NB4 (cell line): ENCODE measurements around the gene MTHFD1L.
A peak's percentile ranks its signal among the peaks of the same experiment; 100 is the strongest.

Source experiments
- DNase-seq: peaks from one replicate; pipeline ENCODE4 v3.0.0; 2010; ENCODE audit warnings: low read depth
- H3K4me3 ChIP-seq: one replicate; pipeline ENCODE4 v1.5.1; 2011; ENCODE audit warnings: mild to moderate bottlenecking, low read depth, low read length, moderate library complexity
- MYC ChIP-seq: IDR thresholded peaks from 2 replicates; pipeline ENCODE4 v1.6.1; 2011; ENCODE audit warnings: low read depth, low read length
- POLR2A ChIP-seq: IDR thresholded peaks from 2 replicates; pipeline ENCODE4 v1.6.1; 2011; ENCODE audit warnings: mild to moderate bottlenecking; ENCODE audit not compliant: insufficient read length; ENCODE audit errors: extremely low read depth
- TF ChIP-seq, protein P1 (sequence below): IDR thresholded peaks from 2 replicates; pipeline ENCODE4 v1.6.1; 2011; ENCODE audit warnings: low read depth, low read length
- TF ChIP-seq, protein P2 (sequence below): IDR thresholded peaks from one replicate; pipeline ENCODE4 v1.5.1; 2012; ENCODE audit warnings: low read depth, low read length

MTHFD1L gene

DNA sequence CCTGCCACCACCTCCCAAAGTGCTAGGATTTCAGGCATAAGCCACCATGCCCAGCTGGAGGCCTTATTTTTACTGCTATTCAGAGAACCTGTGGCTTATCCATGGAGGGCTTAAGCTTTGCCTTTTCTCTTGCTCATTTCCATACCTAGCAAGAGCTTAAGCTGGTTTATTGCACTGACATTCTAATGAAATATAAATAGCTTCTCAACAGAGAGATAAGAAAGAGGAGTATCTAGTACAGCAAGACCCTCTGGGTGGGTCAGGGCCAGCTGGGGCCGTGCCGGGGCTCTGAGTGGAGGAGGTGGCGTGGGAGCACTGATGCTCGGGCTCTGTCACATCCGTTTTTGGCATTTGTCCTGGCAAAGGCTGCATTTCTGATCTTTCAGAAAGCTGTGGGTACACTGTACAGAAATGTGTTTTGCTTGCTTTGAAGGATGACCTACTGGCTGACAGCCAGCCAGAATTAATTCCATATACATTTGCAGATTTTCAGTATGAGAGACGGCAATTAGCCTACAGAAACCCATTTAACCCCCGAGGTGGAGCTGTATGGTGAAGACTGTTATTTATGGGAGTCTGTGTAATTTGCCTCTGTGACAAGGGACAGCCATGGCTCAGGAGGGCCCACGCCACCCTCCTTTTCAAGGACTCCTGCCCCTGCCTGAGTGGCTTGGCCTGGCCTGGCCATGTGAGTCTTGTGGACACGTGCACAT is 192.7 kb downstream of the MTHFD1L start:
- TF ChIP-seq, protein P1, sequence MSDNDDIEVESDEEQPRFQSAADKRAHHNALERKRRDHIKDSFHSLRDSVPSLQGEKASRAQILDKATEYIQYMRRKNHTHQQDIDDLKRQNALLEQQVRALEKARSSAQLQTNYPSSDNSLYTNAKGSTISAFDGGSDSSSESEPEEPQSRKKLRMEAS: no peak
- no peak for TF ChIP-seq POLR2A
- no peak for DNase-seq
- no peak overlapping the region for H3K4me3 ChIP-seq

DNA sequence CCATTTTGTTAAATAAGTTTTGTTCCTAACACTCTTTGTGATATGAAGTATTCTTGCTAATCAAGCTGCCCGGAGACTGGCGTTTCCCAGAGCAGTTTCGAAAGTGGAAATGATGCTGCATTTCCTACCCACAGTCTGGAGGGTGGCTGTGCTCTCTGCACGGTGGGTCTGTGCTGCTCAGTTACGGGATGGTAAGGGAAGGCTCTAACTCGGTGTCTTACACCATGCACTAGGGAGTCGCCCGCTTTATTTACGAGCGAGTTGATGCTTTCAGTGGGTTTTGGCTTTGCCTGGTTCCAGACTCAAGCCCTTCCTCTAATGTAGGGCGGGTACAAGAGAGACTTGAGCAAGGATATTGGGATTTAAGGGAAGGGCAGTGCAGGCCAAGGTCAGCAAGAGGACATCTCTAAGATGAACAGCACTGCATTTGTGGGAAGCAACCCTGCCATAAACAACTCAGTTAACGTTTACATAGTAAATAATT is 194.2 kb downstream of the MTHFD1L start:
- no peak overlapping the region for H3K4me3 ChIP-seq
- TF ChIP-seq MYC (no peak), POLR2A (no peak)
- TF ChIP-seq, protein P1: no peak
- TF ChIP-seq, protein P2, sequence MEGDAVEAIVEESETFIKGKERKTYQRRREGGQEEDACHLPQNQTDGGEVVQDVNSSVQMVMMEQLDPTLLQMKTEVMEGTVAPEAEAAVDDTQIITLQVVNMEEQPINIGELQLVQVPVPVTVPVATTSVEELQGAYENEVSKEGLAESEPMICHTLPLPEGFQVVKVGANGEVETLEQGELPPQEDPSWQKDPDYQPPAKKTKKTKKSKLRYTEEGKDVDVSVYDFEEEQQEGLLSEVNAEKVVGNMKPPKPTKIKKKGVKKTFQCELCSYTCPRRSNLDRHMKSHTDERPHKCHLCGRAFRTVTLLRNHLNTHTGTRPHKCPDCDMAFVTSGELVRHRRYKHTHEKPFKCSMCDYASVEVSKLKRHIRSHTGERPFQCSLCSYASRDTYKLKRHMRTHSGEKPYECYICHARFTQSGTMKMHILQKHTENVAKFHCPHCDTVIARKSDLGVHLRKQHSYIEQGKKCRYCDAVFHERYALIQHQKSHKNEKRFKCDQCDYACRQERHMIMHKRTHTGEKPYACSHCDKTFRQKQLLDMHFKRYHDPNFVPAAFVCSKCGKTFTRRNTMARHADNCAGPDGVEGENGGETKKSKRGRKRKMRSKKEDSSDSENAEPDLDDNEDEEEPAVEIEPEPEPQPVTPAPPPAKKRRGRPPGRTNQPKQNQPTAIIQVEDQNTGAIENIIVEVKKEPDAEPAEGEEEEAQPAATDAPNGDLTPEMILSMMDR: no peak

DNA sequence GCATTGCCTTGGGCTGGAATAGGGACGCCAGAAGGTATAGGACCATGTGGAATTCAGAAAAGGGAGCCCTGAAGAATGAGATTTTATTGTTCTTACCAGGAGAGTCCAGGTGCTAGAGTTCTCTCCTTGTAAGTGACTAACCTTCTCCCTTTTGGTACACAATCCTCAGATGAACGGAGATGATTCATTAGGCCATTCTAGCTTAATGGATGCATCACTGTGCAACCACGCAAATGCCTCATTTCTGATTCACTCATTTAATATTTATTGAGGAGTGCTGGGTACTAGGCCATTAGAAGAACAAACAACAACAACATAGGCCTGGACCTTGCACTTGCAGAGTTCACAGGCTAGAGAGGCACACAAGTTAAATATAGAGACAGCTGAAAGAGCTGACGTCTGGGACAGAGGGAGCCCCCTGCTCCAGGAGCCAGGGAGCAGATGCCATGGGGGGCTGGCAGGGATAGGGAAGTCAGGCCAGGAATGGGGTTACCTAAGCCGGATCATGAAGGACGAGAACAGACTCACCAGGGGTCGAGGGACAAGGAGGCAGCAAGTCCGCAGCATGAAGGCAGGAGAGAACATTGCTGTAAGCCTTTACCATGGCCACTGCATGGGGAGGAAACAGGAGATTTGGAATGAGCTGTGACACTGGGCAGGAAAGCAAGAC is 194.7 kb downstream of the MTHFD1L start:
- TF ChIP-seq, protein P1: no peak
- TF ChIP-seq POLR2A: no peak
- TF ChIP-seq, protein P2: no peak

More for the DNA sequence above, 194.2 kb downstream of the MTHFD1L start:
- peak; percentile 91 for DNase-seq

DNA sequence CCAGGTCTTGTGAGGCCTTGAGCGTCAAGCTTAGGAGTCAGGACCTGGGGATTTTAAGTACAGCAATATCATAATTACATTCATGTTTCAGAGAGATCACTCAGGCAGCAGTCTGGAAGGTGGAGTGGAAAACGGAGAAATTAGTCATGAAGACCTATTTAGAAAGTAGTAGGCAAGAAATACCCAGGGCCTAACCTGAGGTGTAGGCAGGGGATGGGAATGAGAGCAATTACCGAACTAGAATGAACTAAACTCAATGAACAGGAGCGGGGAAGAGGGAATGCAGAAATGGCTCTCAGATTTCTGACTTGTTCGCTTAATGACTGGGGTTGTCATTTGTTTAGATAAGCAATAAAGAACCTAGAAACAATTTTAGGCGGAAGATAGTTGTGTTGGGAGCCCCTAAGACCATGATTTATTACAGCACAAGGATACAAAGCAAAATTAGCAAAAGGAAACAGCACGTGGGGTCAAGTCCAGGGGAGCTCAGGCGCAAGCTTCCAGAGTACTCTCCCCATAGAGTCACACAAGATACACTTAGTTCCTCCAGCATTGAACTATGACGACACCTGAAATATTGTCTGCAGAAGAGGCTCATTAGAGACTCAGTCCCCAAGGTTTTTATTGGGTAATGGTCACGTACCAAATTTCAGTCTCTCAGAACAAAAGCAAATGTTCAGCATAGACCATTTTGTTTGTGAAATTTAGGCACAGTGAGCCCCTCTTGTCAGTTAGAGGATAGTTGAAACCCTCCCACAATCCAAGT is 195.4 kb downstream of the MTHFD1L start:
- H3K4me3 ChIP-seq: no peak overlapping the region
- DNase-seq: no peak
- TF ChIP-seq MYC (no peak), POLR2A (no peak)
- TF ChIP-seq, protein P2: no peak
- TF ChIP-seq, protein P1: no peak

More for the DNA sequence above, 194.7 kb downstream of the MTHFD1L start:
- DNase-seq: no peak
- H3K4me3 ChIP-seq: no peak overlapping the region

DNA sequence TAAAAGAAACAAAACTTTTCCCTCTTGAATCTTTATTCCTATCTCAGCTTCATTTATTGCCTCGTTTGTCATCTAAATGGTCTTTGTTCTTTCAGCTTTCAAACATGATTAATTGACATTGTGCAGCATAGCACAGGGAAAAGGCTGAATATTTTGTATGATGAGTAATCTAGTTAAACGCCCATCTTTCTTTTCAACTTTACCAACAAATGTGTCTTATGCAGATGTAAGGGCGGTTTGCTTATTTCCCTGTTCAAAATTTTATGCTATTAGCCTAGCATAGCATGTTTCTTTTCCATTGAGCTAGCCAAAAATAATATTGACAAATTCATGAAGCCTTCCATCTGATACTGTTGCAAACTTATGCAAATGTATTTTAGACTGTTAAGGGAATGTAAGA is 197.8 kb downstream of the MTHFD1L start:
- TF ChIP-seq, protein P2: no peak
- TF ChIP-seq, protein P1: no peak
- TF ChIP-seq POLR2A (no peak), MYC (no peak)
- no peak overlapping the region for H3K4me3 ChIP-seq
- DNase-seq: no peak
